HepG2 (cell line): ENCODE data around the gene TSPAN18. TPM values are rescaled to one million over a fixed set of nuclear protein-coding genes. Genes with fewer than 3 reads are reported as not detected.
A peak's percentile ranks its signal among the peaks of the same experiment; 100 is the strongest.

Experiments used
- ATAC-seq: fragments of 200-7000 bp; cut with Tn5 transposase; 3 replicates; pipeline ENCODE4 v1.9.1; 2020; ENCODE audit warnings: mild to moderate bottlenecking, moderate library complexity
- BruUV-seq: library from RNA; stranded (reverse); fragments of 400-500 nt; replicated peaks from 2 replicates; lab custom pipeline; 2021; lab: Mats Ljungman, UMichigan
- CTCF ChIA-PET: fragments of 300-600 bp; formaldehyde crosslinking; extraction: SDS; loops from one replicate; lab custom pipeline; 2021; ENCODE audit warnings: low total read pairs, inconsistent platforms, low intra/inter-chr PET ratio; lab: Yijun Ruan, JAX
- POLR2A ChIA-PET: fragments of 350-600 bp; sonication (Branson Sonifier 250); formaldehyde crosslinking; loops from one replicate; lab custom pipeline; 2020; ENCODE audit warnings: antibody characterized with exemption, inconsistent platforms; lab: Yijun Ruan, JAX
- DNase-seq: peaks from one replicate; pipeline ENCODE4 v3.0.0-alpha.2; 2015; ENCODE audit warnings: low spot score
- FAIRE-seq: peaks from 3 replicates; lab custom pipeline; 2011; peaks lifted over from hg19 to GRCh38; lab: Jason Lieb, UNC
- H2AFZ ChIP-seq: one replicate; pipeline ENCODE4 v1.6.1; 2011; ENCODE audit warnings: low read length, inconsistent platforms
- H3K27ac ChIP-seq: fragments of 300-600 bp; 3 replicates; pipeline ENCODE4 v1.8.0; 2011; ENCODE audit warnings: mixed run types, mild to moderate bottlenecking, mixed read lengths, low read length, inconsistent platforms; ENCODE audit not compliant: insufficient read depth; ENCODE audit errors: extremely low read length
- H3K27me3 ChIP-seq, 2 experiments: fragments of 200-600 bp in 1 of 2; 2 replicates in 1 of 2; 3 replicates in 1 of 2; pipeline versions ENCODE4 v1.6.0 to v1.8.0; 2011; ENCODE audit warnings: low read length in 2 of 2, mild to moderate bottlenecking in 2 of 2, moderate library complexity in 2 of 2, inconsistent platforms in 1 of 2; ENCODE audit not compliant: insufficient read depth in 2 of 2, control insufficient read depth in 1 of 2
- H3K36me3 ChIP-seq, 2 experiments: fragments of 200-600 bp in 1 of 2; replicated peaks in 1 of 2; 2 replicates in 1 of 2; 3 replicates in 1 of 2; pipeline versions ENCODE4 v1.5.1 to v1.8.0; 2011; ENCODE audit warnings: low read length in 2 of 2, inconsistent platforms in 1 of 2; ENCODE audit not compliant: insufficient read depth in 2 of 2, control insufficient read depth in 1 of 2
- H3K4me1 ChIP-seq: 2 replicates; pipeline ENCODE4 v1.5.1; 2012; ENCODE audit warnings: low read length, inconsistent platforms; ENCODE audit not compliant: insufficient read depth
- H3K4me2 ChIP-seq: 2 replicates; pipeline ENCODE4 v1.6.0; 2011; ENCODE audit warnings: low read depth, low read length, inconsistent platforms
- H3K4me3 ChIP-seq, 3 experiments: fragments of 200-600 bp in 1 of 3; sonication (generic), shearing (Covaris generic) in 1 of 3; replicated peaks in 1 of 3; 2 replicates each; pipeline ENCODE4 v1.5.1; 2011 to 2016; ENCODE audit warnings: low read length in 3 of 3, inconsistent platforms in 2 of 3, low read depth in 2 of 3, mild to moderate bottlenecking in 2 of 3, control low read depth in 1 of 3, mixed read lengths in 1 of 3; ENCODE audit not compliant: insufficient read depth in 1 of 3
- H3K79me2 ChIP-seq: one replicate; pipeline ENCODE4 v1.6.1; 2011; ENCODE audit warnings: low read length, inconsistent platforms; ENCODE audit not compliant: insufficient read depth
- H3K9ac ChIP-seq: 2 replicates; pipeline ENCODE4 v1.6.0; 2011; ENCODE audit warnings: mild to moderate bottlenecking, low read depth, low read length, inconsistent platforms; ENCODE audit not compliant: insufficient read depth
- H3K9me3 ChIP-seq: 2 replicates; pipeline ENCODE4 v1.5.1; 2012; ENCODE audit warnings: mild to moderate bottlenecking, low read length
- H4K20me1 ChIP-seq: 2 replicates; pipeline ENCODE4 v1.6.0; 2011; ENCODE audit warnings: inconsistent platforms, mild to moderate bottlenecking, low read length, moderate library complexity; ENCODE audit not compliant: insufficient read depth
- ATF7 ChIP-seq, 2 experiments: fragments of 450-650 bp in 1 of 2; sonication (generic) in 1 of 2; formaldehyde crosslinking in 1 of 2; IDR thresholded peaks; 2 replicates each; pipeline versions ENCODE4 v1.4.0 to v1.6.1; 2016 to 2020; ENCODE audit warnings: antibody characterized with exemption in 1 of 2, mild to moderate bottlenecking in 1 of 2, missing genetic modification reagents in 1 of 2
- ATM ChIP-seq: fragments of 450-650 bp; IDR thresholded peaks from 2 replicates; pipeline ENCODE4 v1.7.1; 2017; ENCODE audit warnings: mild to moderate bottlenecking, borderline replicate concordance
- CTCF ChIP-seq: sonication (generic); formaldehyde crosslinking; IDR thresholded peaks from 2 replicates; pipeline ENCODE4 v1.5.0; 2020; ENCODE audit warnings: mild to moderate bottlenecking, missing genetic modification reagents, moderate library complexity
- LCORL ChIP-seq, 2 experiments: fragments of 450-650 bp in 1 of 2; sonication (generic) in 1 of 2; formaldehyde crosslinking in 1 of 2; IDR thresholded peaks; 2 replicates each; pipeline versions ENCODE4 v1.5.0 to v1.6.1; 2017 to 2020; ENCODE audit warnings: antibody characterized with exemption in 1 of 2, missing genetic modification reagents in 1 of 2
- NBN ChIP-seq: fragments of 450-650 bp; conservative IDR thresholded peaks from 2 replicates; pipeline ENCODE4 v1.6.1; 2017
- NONO ChIP-seq, 2 experiments: fragments of 450-650 bp in 1 of 2; sonication (generic) in 1 of 2; formaldehyde crosslinking in 1 of 2; IDR thresholded peaks in 1 of 2; conservative IDR thresholded peaks in 1 of 2; 2 replicates each; pipeline versions ENCODE4 v1.6.1 to v1.8.0; 2017 to 2022; ENCODE audit warnings: mild to moderate bottlenecking in 1 of 2, missing genetic modification reagents in 1 of 2, moderate library complexity in 1 of 2
- RARA ChIP-seq: IDR thresholded peaks from 2 replicates; pipeline ENCODE4 v1.6.1; 2016; ENCODE audit warnings: missing genetic modification reagents, missing compliant biosample characterization
- SP1 ChIP-seq, 2 experiments: fragments of 450-650 bp in 1 of 2; sonication (generic) in 1 of 2; formaldehyde crosslinking in 1 of 2; IDR thresholded peaks; 2 replicates each; pipeline versions ENCODE4 v1.4.0 to v1.6.1; 2016 to 2020; ENCODE audit warnings: missing genetic modification reagents in 1 of 2
- ZNF207 ChIP-seq: fragments of 450-650 bp; IDR thresholded peaks from 2 replicates; pipeline ENCODE4 v1.6.1; 2016; ENCODE audit warnings: antibody characterized with exemption, borderline replicate concordance
- ZNF614 ChIP-seq: IDR thresholded peaks from 2 replicates; pipeline ENCODE4 v1.6.1; 2018; ENCODE audit warnings: missing biosample characterization, missing genetic modification reagents, inconsistent platforms, borderline replicate concordance
- WGBS: methylation state at CpG from one replicate; pipeline ENCODE4 v1.1.6; 2017; ENCODE audit warnings: low lambda C conversion rate; 5-methylcytosine and 5-hydroxymethylcytosine counted together
- in situ Hi-C: cut with HindIII; loops from 2 replicates; pipeline ENCODE4 v1.10.0; 2017; ENCODE audit warnings: low pct_unique_long_range_greater_than_20kb; ENCODE audit not compliant: extremely low pct_ligation_motif_present
- intact Hi-C: fragments of 100-400 bp; cut with micrococcal nuclease; formaldehyde crosslinking; loops from one replicate; pipeline ENCODE4 v1.10.0; 2022; ENCODE audit not compliant: unreplicated experiment
- polyA plus RNA-seq, 8 experiments: library from polyadenylated mRNA; depleted of rRNA in 3 of 8; stranded (reverse) in 7 of 8; unstranded in 1 of 8; fragments of >200 nt; fragmentation: Illumina TruSeq in 4 of 8; extraction: Trizol in 4 of 8; gene quantifications; 2 replicates each; pipeline versions ENCODE4 v1.2.1 to v1.2.3, GENCODE V29; 2011 to 2016; ENCODE audit warnings: low read depth in 4 of 8, missing spikeins in 1 of 8, mixed read lengths in 1 of 8; ENCODE audit not compliant: insufficient read depth in 1 of 8
- total RNA-seq, 5 experiments: library from RNA; depleted of rRNA; stranded (reverse); fragments of >200 nt; fragmentation: Illumina TruSeq; extraction: Trizol; gene quantifications; 2 replicates each; pipeline ENCODE4 v1.2.3, GENCODE V29; 2016; ENCODE audit warnings: low read depth in 1 of 5
- TF ChIP-seq, protein P1 (sequence below): fragments of 450-650 bp; IDR thresholded peaks from 2 replicates; pipeline ENCODE4 v1.6.1; 2016

TSPAN18 gene
- total and polyA plus RNA-seq, 2 of the 13 experiments (the other 11 are each of a cell fraction or from before 2014, with no cell fraction given): not detected

- no peak overlapping the region for H2AFZ ChIP-seq
- no peaks in the 10 kb centered on the region for H3K9me3 ChIP-seq
- ChIA-PET POLR2A (no interaction called here), CTCF (no interaction called here)
- H3K4me2 ChIP-seq: no peak overlapping the region
- H3K36me3 ChIP-seq: no peaks in the 10 kb centered on the region
- BruUV-seq: no TSS peak
- no peak for FAIRE-seq
- no peaks in the 10 kb centered on the region for H4K20me1 ChIP-seq
- in situ Hi-C loops (no loop called here), intact Hi-C loops (no loop called here)
- no peak overlapping the region for H3K4me3 ChIP-seq
- no peaks in the 10 kb centered on the region for H3K79me2 ChIP-seq
- no peaks in the 10 kb centered on the region for H3K4me1 ChIP-seq
- no peak overlapping the region for H3K9ac ChIP-seq
- TF ChIP-seq NONO (IDR thresholded peaks at IDR 0.05) (no peak), NONO (CRISPR knock-in tag; conservative IDR thresholded peaks at IDR 0.05) (no peak), CTCF (CRISPR knock-in tag) (0 out of 2 replicates have a peak, but pooled peaks have one; percentile 22)
- ATAC-seq: peak; percentile 62; the same call in 2 of the 3 replicates
- WGBS: 51% methylated on average over 9 of the region's 9 CpGs
- H3K27me3 ChIP-seq: peaks cover 0 to 4% of the 10 kb centered on the region in 2 experiments; a peak in 2 of 5 replicates
- H3K27ac ChIP-seq: no peak overlapping the region
- DNase-seq: no peak
These were observed 250.8 kb downstream of the TSPAN18 start for GRCh38 chr11:44977493-44977984.

- H3K27ac ChIP-seq: no peak overlapping the region
- peaks cover 0 to 6% of the 10 kb centered on the region in 2 experiments; a peak in 2 of 5 replicates for H3K27me3 ChIP-seq
- in situ Hi-C loops: no loop called here
- no TSS peak for BruUV-seq
- no peak for DNase-seq
- ChIA-PET POLR2A (no interaction called here), CTCF (no interaction called here)
- H3K79me2 ChIP-seq: no peaks in the 10 kb centered on the region
- no peaks in the 10 kb centered on the region for H4K20me1 ChIP-seq
- H3K9ac ChIP-seq: no peak overlapping the region
- no peak overlapping the region for H2AFZ ChIP-seq
- H3K4me3 ChIP-seq: no peak overlapping the region
- H3K36me3 ChIP-seq: no peaks in the 10 kb centered on the region
- no peak overlapping the region for H3K4me2 ChIP-seq
- H3K4me1 ChIP-seq: no peaks in the 10 kb centered on the region
- H3K9me3 ChIP-seq: no peaks in the 10 kb centered on the region
- 16% methylated on average over 3 of the region's 3 CpGs for WGBS
- no peak for ATAC-seq
- FAIRE-seq: no peak
- intact Hi-C loops: no loop called here
- TF ChIP-seq ATF7 (IDR thresholded peaks at IDR 0.05): 0 out of 2 replicates have a peak, but pooled peaks have one; percentile 10
- no peak for TF ChIP-seq ATF7 (CRISPR knock-in tag; IDR thresholded peaks at IDR 0.05)
- no peak for TF ChIP-seq RARA
- TF ChIP-seq NBN: 0 out of 2 replicates have a peak, but pooled peaks have one; percentile 30
- TF ChIP-seq, protein P1, sequence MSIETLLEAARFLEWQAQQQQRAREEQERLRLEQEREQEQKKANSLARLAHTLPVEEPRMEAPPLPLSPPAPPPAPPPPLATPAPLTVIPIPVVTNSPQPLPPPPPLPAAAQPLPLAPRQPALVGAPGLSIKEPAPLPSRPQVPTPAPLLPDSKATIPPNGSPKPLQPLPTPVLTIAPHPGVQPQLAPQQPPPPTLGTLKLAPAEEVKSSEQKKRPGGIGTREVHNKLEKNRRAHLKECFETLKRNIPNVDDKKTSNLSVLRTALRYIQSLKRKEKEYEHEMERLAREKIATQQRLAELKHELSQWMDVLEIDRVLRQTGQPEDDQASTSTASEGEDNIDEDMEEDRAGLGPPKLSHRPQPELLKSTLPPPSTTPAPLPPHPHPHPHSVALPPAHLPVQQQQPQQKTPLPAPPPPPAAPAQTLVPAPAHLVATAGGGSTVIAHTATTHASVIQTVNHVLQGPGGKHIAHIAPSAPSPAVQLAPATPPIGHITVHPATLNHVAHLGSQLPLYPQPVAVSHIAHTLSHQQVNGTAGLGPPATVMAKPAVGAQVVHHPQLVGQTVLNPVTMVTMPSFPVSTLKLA: 0 out of 2 replicates have a peak, but pooled peaks have one; percentile 15
- TF ChIP-seq SP1 (IDR thresholded peaks at IDR 0.05): 0 out of 2 replicates have a peak, but pooled peaks have one; percentile 11
- TF ChIP-seq SP1 (CRISPR knock-in tag; IDR thresholded peaks at IDR 0.05): no peak
- peak; percentile 17; the same call in 1 of the 2 replicates for TF ChIP-seq ATM
- no peak for TF ChIP-seq ZNF614 (CRISPR knock-in tag)
- 0 out of 2 replicates have a peak, but pooled peaks have one; percentile 52 for TF ChIP-seq ZNF207
- 0 out of 2 replicates have a peak, but pooled peaks have one; percentile 20 for TF ChIP-seq LCORL (IDR thresholded peaks at IDR 0.05)
- TF ChIP-seq LCORL (CRISPR knock-in tag; IDR thresholded peaks at IDR 0.05): no peak
These were observed 251.7 kb downstream of the TSPAN18 start for GRCh38 chr11:44978274-44978960.
